PC-9 (cell line): ENCODE results near the gene ANO2.

ENCODE experiments used
- CTCF ChIP-seq: fragments of 200-600 bp; sonication (generic); conservative IDR thresholded peaks from 2 replicates; pipeline ENCODE4 v1.6.1; 2017; ENCODE audit warnings: mixed run types, antibody characterized with exemption, mild to moderate bottlenecking, moderate library complexity
- EZH2 ChIP-seq: fragments of 200-600 bp; sonication (generic); IDR thresholded peaks from 2 replicates; pipeline ENCODE4 v1.8.0; 2017; ENCODE audit warnings: antibody characterized with exemption, low read depth

GRCh38 chr12:5694759-5695409 is 250.2 kb downstream of the ANO2 start:
- TF ChIP-seq CTCF = no peak
- no peak for TF ChIP-seq EZH2
